Natural killer cell (primary cell): Measurements from ENCODE around the gene KRTAP10-10. TPM values are rescaled to one million over a fixed set of nuclear protein-coding genes. Genes with fewer than 3 reads are reported as not detected.
"Not testable (repeated sequence)": the region's sequence is repeated elsewhere in the genome, so short reads cannot be mapped to it uniquely, and the experiment has no call there.

Experiments used
- ATAC-seq, 3 donors: fragments of 150-1000 bp in 2 of 3; fragments of 200-7000 bp in 1 of 3; cut with Tn5 transposase; 1 replicate in 1 of 3; 2 replicates in 2 of 3; pipeline ENCODE4 v1.10.0; 2021; ENCODE audit warnings: mild to moderate bottlenecking in 2 of 3, moderate library complexity in 2 of 3
- DNase-seq, 2 donors: peaks; one replicate each; pipeline versions ENCODE4 v3.0.0 to v3.0.0-alpha.2; 2013 to 2021; ENCODE audit warnings: mixed read lengths in 1 of 2
- H3K27ac ChIP-seq: one replicate; pipeline ENCODE4 v1.5.1; 2013; ENCODE audit warnings: mild to moderate bottlenecking, low read length
- H3K27me3 ChIP-seq: one replicate; pipeline ENCODE4 v1.6.1; 2013; ENCODE audit warnings: low read length; ENCODE audit not compliant: control insufficient read depth, insufficient read depth
- H3K36me3 ChIP-seq: one replicate; pipeline ENCODE4 v1.6.1; 2013; ENCODE audit warnings: low read length; ENCODE audit not compliant: control insufficient read depth, insufficient read depth
- H3K4me1 ChIP-seq: one replicate; pipeline ENCODE4 v1.6.1; 2013; ENCODE audit warnings: low read length; ENCODE audit not compliant: control insufficient read depth, insufficient read depth
- H3K4me3 ChIP-seq: one replicate; pipeline ENCODE4 v1.5.1; 2013; ENCODE audit warnings: low read length
- H3K9me3 ChIP-seq: one replicate; pipeline ENCODE4 v1.6.1; 2013; ENCODE audit warnings: low read length; ENCODE audit not compliant: control insufficient read depth, insufficient read depth
- H3K27ac Mint-ChIP-seq, 2 donors: one replicate each; pipeline ENCODE4 v1.8.0; 2022; ENCODE audit warnings: mild to moderate bottlenecking in 2 of 2, mixed read lengths in 2 of 2, moderate library complexity in 1 of 2
- H3K27me3 Mint-ChIP-seq, 2 donors: one replicate each; pipeline ENCODE4 v1.8.0; 2022; ENCODE audit warnings: low read depth in 2 of 2, mixed read lengths in 2 of 2
- H3K36me3 Mint-ChIP-seq: one replicate; pipeline ENCODE4 v1.8.0; 2022; ENCODE audit warnings: mixed read lengths
- H3K4me1 Mint-ChIP-seq, 2 donors: one replicate each; pipeline ENCODE4 v1.8.0; 2022; ENCODE audit warnings: mixed read lengths in 2 of 2
- H3K4me3 Mint-ChIP-seq: one replicate; pipeline ENCODE4 v1.8.0; 2022; ENCODE audit warnings: mild to moderate bottlenecking, moderate library complexity, mixed read lengths
- H3K9me3 Mint-ChIP-seq, 2 donors: one replicate each; pipeline ENCODE4 v1.8.0; 2022; ENCODE audit warnings: mixed read lengths in 2 of 2
- WGBS: methylation state at CpG from one replicate; pipeline ENCODE4 v1.1.7; 2013; ENCODE audit warnings: missing lambda C conversion rate; ENCODE audit not compliant: insufficient coverage; 5-methylcytosine and 5-hydroxymethylcytosine counted together
- intact Hi-C: fragments of 100-400 bp; cut with micrococcal nuclease; formaldehyde crosslinking; loops from one replicate; pipeline ENCODE4 v1.14.2; 2022
- total RNA-seq, 4 donors: library from RNA; stranded (reverse); fragments of 120-200 nt in 1 of 4; gene quantifications; one replicate each; pipeline versions ENCODE4 v1.2.3 to v1.2.4, GENCODE V29; 2013 to 2022
- TF ChIP-seq, protein P1 (sequence below): fragments of 200-600 bp; IDR thresholded peaks from one replicate; pipeline ENCODE4 v1.8.0; 2022; ENCODE audit warnings: antibody characterized with exemption

KRTAP10-10 gene
- total RNA-seq, 3 donors from 2014 or later (not counting 1 experiment from before 2014, with no cell fraction given): not detected

GRCh38 chr21:44590311-44590721 lies 46.8 kb upstream of the KRTAP10-10 start:
- Mint-ChIP-seq H3K9me3 (no peaks in the 10 kb centered on the region), H3K4me1 (peaks cover 0 to 5% of the 10 kb centered on the region in 2 donors), H3K36me3 (no peaks in the 10 kb centered on the region), H3K4me3 (no peak overlapping the region), H3K27me3 (peaks cover 33 to 50% of the 10 kb centered on the region in 2 donors), H3K27ac (no peak overlapping the region)
- ATAC-seq (peak in 1 of 3 donors; percentile 18), DNase-seq (no peak)
- no peaks in the 10 kb centered on the region for H3K36me3 ChIP-seq
- H3K4me1 ChIP-seq: no peaks in the 10 kb centered on the region
- TF ChIP-seq, protein P1, sequence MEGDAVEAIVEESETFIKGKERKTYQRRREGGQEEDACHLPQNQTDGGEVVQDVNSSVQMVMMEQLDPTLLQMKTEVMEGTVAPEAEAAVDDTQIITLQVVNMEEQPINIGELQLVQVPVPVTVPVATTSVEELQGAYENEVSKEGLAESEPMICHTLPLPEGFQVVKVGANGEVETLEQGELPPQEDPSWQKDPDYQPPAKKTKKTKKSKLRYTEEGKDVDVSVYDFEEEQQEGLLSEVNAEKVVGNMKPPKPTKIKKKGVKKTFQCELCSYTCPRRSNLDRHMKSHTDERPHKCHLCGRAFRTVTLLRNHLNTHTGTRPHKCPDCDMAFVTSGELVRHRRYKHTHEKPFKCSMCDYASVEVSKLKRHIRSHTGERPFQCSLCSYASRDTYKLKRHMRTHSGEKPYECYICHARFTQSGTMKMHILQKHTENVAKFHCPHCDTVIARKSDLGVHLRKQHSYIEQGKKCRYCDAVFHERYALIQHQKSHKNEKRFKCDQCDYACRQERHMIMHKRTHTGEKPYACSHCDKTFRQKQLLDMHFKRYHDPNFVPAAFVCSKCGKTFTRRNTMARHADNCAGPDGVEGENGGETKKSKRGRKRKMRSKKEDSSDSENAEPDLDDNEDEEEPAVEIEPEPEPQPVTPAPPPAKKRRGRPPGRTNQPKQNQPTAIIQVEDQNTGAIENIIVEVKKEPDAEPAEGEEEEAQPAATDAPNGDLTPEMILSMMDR: no peak
- no peaks in the 10 kb centered on the region for H3K9me3 ChIP-seq
- no peak overlapping the region for H3K27ac ChIP-seq
- no peaks in the 10 kb centered on the region for H3K27me3 ChIP-seq
- no peak overlapping the region for H3K4me3 ChIP-seq
- 79% methylated on average over 10 of the region's 10 CpGs for WGBS
- intact Hi-C loops: no loop called here

DNA sequence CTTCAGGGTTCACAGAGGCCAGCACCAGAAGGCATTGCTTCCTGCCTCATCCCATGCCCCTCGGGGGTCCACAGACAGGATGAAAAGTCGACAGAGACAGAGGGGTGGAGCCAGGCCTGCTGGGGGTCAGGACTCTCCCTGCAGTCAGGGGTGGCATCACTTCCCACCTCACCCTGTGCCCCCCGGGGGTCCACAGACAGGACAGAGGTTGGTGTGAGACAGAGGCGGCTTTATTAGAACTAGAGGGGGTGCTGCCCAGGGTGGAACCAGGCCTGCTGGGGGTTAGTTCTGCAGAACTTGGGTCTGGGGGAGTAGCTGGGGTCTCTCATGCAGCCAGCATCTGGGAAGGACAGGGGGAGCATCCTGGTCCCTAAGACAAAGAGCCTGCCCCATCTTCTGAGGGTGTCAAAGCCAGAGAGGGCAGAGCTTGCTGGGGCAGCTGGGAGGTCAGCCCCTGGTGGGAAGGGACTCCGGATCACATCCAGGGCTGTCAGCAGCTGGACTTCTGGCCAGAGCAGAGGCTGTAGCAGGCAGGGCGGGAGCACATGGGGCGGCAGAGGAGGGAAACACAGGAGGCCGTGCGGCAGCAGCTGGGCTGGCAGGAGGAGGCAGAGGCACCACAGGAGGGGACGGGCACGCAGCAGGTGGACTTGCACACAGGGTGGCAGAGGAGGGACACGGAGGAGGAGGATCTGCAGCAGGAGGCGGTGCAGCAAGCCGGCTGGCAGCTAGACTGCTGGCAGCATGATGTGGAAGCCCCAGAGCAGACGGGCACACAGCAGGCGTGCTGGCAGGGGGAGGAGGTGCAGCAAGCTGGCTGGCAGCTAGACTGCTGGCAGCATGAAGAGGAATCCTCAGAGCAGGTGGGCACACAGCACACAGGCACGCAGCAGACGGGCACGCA lies 46.0 kb upstream of the KRTAP10-10 start:
- H3K9me3 ChIP-seq, H3K4me1 ChIP-seq, H3K36me3 ChIP-seq, H3K27ac ChIP-seq, H3K9me3 Mint-ChIP-seq, H3K27ac Mint-ChIP-seq, DNase-seq, H3K4me3 Mint-ChIP-seq, H3K27me3 ChIP-seq, intact Hi-C loops, H3K36me3 Mint-ChIP-seq, H3K4me1 Mint-ChIP-seq, H3K4me3 ChIP-seq: not testable (repeated sequence)
- peak in 1 of 3 donors; percentile 31 for ATAC-seq
- H3K27me3 Mint-ChIP-seq: peaks cover 26 to 42% of the 10 kb centered on the region in 2 donors
- 82% methylated on average over 18 of the region's 19 CpGs for WGBS

GRCh38 chr21:44591801-44592130 lies 45.4 kb upstream of the KRTAP10-10 start:
- ATAC-seq, H3K4me1 ChIP-seq, H3K4me1 Mint-ChIP-seq, H3K9me3 Mint-ChIP-seq, H3K27ac Mint-ChIP-seq, H3K36me3 ChIP-seq, H3K4me3 ChIP-seq, H3K36me3 Mint-ChIP-seq, DNase-seq, H3K4me3 Mint-ChIP-seq, H3K9me3 ChIP-seq, H3K27ac ChIP-seq, H3K27me3 ChIP-seq, intact Hi-C loops: not testable (repeated sequence)
- peaks cover 19 to 36% of the 10 kb centered on the region in 2 donors for H3K27me3 Mint-ChIP-seq
- no CpG with 5 or more reads among the region's 4 CpGs for WGBS

- TF ChIP-seq, protein P1: no peak
- Mint-ChIP-seq H3K4me3 (no peak within 1 kb of the TSS), H3K27ac (no peak within 1 kb of the TSS), H3K4me1 (peaks cover 0 to 5% of the 10 kb centered on the region in 2 donors), H3K27me3 (peaks cover 14 to 27% of the 10 kb centered on the region in 2 donors), H3K36me3 (no peaks in the 10 kb centered on the region), H3K9me3 (no peaks in the 10 kb centered on the region)
- Histone ChIP-seq H3K4me3 (no peak within 1 kb of the TSS), H3K27ac (no peak within 1 kb of the TSS), H3K36me3 (no peaks in the 10 kb centered on the region), H3K9me3 (no peaks in the 10 kb centered on the region), H3K27me3 (no peaks in the 10 kb centered on the region), H3K4me1 (no peaks in the 10 kb centered on the region)
- no peak for DNase-seq
- intact Hi-C loops: no loop called here
- no peak for ATAC-seq
- 69% methylated on average over 33 of the region's 33 CpGs for WGBS
Measured at GRCh38 chr21:44592446-44593311, 44.5 kb upstream of the KRTAP10-10 start, which contains the start of gene KRTAP10-6. TSS of gene KRTAP10-6 (minus strand) at chr21:44592505. CDS start at chr21:44592484, 21 bp downstream.
